SHP77 (cell line): ENCODE data around the gene STK38.

Experiments
- DNase-seq, 2 experiments: peaks; one replicate each; lab custom pipeline; 2025; lab: John Stamatoyannopoulos, UW

The STK38 gene

DNA sequence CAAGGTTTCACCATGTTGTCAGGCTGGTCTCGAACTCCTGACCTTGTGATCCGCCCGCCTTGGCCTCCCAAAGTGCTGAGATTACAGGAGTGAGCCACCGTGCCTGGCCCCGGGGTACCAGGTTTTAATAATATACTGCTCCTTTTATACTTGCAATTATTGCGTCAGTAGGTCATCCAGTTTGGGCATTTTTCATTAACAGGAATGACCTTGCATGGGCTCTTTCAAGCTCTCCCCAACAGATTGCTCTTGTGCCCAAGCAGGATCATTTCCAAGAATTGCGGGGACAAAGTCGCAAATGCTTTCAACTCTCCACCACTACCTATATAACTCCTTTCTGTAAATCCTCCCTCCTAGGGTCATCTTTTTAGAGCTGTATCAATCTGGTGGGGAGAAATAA, 23.8 kb downstream of the STK38 start:
- DNase-seq = no peak

GRCh38 chr6:36519352-36519751, 27.9 kb downstream of the STK38 start:
- DNase-seq = no peak

GRCh38 chr6:36517408-36517807, 29.9 kb downstream of the STK38 start:
- no peak for DNase-seq

GRCh38 chr6:36516988-36517387, 30.3 kb downstream of the STK38 start:
- DNase-seq = no peak

DNA sequence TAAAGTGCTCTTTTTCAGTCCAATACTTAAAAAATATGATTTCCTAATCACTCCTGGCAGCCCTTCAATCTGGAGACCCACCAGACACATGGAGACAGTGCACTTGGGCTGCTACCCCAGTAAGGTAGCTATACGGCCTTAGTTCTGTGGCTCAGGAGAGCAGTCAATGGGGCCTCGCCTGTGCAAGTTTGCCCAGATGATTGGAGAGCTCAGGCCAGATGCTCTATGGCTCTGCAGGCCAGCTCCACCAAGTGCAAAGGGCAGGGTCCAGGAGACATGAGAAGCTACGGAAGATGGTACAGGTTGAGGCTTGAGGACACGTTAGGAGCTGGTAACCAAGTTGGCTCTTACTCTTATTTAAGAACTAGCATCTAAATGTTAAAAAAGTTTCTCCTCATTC, 30.7 kb downstream of the STK38 start:
- no peak for DNase-seq

- DNase-seq = no peak
Measured at GRCh38 chr6:36515844-36516243, 31.4 kb downstream of the STK38 start.

DNA sequence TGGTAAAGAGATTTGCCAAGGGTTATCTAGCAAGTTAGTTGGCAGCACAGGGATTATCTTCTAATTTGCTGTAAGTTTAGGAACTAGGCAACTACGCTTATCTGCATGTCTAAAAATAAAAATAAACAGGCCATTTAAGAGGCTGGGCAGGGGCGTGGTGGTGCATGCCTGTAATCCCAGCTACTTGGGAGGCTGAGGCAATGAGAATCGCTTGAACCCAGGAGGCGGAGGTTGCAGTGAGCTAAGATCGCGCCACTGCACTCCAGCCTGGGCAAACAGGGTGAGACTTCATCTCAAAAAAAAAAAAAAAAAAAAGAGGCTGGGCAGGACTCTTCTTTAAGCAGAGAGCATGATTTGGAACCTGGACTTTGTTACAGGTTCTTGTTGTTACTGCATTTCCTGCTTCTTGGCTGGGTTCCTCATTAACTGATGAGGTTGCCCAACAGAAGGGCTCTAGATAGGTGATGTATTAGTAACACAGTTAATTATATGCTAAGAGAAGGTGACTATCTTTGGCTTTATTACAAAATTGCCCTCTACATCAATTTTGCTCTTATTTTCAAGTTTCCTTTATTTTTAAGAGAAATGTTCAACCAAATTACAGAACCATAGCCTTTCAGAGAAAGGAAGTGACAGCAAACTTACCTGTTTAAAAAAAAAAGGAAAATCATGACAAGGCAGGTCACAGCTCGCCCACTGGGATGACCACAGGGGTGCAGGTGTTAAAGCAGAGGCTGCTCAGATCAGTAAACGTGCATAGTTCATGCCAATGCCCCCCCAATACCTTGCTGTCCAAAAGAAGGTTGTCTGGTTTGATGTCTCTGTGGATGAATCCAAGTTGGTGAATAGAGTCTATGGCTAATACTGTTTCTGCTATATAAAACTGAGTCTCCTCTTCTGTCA, 32.5 kb downstream of the STK38 start:
- no peak for DNase-seq

GRCh38 chr6:36510365-36510764, 36.9 kb downstream of the STK38 start:
- no peak for DNase-seq

DNA sequence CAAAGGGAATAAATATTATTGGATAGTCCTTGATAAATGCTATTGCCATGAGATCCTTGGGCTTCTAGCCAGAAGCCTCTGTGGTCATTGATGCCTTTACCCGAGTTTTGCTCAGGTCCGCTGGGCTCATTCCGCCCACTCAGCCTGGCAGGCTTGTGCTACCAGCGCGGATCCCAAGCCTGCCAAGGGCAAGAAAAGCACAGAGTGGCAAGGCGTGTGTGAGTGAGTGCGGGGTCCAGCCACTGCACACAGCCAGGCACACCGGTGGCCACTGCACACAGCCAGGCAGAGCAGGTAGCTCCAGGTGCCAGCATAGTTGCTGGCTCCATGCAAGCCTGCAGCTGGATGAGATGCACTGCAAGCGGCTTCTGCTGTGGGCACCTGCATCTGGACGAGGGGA, 38.7 kb downstream of the STK38 start:
- no peak for DNase-seq

- DNase-seq = no peak
Measured at GRCh38 chr6:36506611-36507010, 40.7 kb downstream of the STK38 start.

DNA sequence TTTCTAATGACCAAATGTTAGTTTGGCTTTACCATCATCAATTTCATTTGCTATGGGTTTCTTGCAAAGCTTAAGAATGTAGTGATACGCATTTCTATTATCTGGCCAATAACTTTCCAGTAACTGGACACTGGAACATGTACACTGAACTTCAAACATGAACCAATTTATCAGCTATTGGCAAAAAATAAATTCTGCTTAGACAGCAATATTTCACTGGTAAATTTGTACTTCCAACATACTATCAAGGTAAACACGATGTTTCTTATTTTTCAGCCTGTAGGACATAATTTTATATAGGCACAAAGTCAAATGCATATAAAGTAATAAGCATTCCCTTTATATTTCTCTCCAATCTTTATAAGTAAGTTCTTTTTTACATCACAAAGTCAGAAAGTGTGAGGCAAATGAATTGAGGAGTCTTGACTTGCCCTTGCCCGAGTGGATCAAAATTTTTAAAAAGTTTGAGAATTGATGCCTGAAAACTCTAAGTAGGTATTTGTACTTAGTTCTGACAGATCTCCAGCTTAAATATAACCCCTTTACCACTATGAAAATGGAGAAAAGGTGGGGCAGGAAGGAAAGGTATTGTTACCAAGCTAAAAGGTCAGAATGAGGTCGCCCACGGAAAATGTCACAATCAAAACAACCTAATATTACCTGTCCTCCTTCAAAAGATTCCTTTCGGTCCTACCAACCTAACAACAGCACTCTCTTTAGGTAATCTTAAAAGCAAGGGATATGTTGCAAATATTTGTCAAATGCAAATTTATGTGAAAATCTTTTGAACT, 41.3 kb downstream of the STK38 start:
- no peak for DNase-seq

- DNase-seq = no peak
Measured at GRCh38 chr6:36504982-36505381, 42.3 kb downstream of the STK38 start.

- DNase-seq = no peak
Measured at GRCh38 chr6:36504181-36504580, 43.1 kb downstream of the STK38 start.

- no peak for DNase-seq
Measured at GRCh38 chr6:36501686-36502085, 45.6 kb downstream of the STK38 start.

- no peak for DNase-seq
Measured at GRCh38 chr6:36499918-36500317, 47.4 kb downstream of the STK38 start.

GRCh38 chr6:36495086-36495485, 52.2 kb downstream of the STK38 start:
- DNase-seq = no peak

DNA sequence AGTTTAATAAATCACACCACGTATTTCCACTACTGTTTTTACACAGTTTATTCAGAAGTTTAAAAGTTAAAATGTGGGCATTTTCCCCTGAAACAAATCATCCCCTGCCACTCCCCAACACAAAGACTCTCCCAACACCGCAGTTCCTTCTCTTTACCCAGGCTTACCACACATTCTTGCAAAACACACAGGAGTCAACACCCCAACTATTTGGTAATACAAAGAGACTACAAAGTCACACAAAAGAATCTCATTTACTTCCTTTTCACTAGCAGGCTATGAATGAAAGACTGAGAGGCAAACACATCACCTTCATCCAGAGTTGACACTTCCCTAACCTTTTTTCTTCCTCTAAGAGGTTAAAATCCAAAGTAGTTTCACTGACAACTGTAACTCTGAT, 53.4 kb downstream of the STK38 start:
- DNase-seq = no peak

GRCh38 chr6:36493319-36493718, 54.0 kb downstream of the STK38 start:
- DNase-seq = no peak

GRCh38 chr6:36492621-36493020, 54.7 kb downstream of the STK38 start:
- no peak for DNase-seq

GRCh38 chr6:36492092-36492491, 55.2 kb downstream of the STK38 start:
- no peak for DNase-seq

DNA sequence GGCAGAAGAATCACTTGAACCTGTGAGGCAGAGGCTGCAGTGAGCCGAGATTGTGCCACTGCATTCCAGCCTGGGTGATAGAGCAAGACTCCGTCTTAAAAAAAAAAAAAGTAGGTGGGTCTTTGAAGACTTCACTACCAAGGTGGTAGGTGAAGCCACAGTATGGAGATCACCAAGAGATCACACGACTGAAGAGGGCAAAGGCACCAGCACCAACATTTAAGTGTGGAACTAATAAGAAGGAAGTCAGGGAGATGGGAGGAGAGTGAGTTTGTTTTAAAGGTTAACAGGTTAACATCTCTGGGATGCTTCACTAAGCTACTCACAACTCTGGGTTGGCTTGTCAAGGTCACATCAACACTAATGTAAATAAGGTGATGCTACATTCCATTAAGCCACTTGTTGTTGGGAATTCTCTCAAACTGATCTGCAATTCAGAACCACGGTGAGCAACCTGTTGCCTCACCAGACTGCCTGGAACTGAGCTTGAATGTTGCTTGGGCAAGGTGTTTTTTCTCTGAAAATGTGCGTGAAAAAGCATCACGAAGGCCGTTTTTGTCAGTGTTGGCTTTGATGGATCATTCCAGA, 55.8 kb downstream of the STK38 start:
- no peak for DNase-seq

DNA sequence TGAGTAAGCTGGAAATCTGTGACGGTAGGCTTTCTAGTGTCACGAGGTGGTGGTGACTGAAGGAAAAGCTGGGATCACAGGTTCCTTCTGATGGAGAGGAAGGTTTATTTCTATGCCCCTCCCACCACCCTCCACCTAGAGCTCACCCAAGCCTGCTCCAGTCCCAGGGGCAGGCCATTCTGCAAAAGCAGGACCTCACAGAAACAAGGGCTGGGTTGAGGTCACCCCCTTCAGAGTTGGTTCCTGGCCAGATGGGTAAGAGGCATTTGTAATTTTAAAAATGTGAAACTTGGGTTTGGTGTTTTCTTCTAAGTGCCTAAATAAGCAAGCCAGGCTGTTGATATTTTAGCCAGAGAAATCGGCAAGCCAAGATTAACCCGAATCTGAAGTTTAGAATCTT, 57.9 kb downstream of the STK38 start:
- DNase-seq = no peak

- DNase-seq = no peak
Measured at GRCh38 chr6:36488221-36488620, 59.1 kb downstream of the STK38 start.
